ENCODE data around the gene GIPC1.
"Not testable (repeated sequence)": the region's sequence is repeated elsewhere in the genome, so short reads cannot be mapped to it uniquely, and the experiment has no call there.

GIPC1 gene

DNA sequence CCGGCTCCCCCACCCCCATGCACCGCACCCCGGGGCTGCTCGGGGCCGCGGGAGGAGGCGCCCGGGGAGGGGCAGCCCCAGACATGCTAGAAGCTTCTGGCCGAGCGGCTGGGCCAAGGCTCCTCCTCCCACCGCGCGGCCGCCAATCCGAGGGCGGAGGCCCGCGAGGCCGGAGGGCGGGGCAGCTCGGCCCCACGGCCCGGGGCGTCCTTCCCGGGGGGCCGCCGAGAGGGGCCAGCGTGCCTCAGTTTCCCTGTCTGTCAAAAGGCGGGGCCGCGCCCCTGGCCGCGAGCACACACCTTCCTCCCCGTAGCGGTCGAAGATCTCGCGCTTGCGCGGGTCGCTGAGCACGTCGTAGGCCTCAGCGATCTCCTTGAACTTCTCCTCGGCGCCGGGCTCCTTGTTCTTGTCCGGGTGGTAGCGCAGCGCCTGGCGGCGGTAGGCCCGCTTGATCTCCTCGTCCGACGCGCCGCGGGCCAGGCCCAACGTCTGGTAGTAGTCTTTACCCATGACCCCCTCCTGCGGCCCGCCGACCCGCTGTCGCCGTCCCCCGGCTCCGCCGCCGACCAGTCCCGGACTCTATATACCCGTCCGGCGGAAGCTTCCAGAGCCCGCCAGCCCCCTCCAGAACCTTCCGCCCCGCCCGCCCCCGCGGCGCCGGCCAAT lies 22.0 kb upstream of the GIPC1 start, which contains the start of gene DNAJB1:
Gene DNAJB1, minus strand, starts transcription at position 558 of the 666 bp plus-strand sequence. Its CDS starts 48 bp downstream, at position 510.
- peak; percentile 86 for DNase-seq

DNA sequence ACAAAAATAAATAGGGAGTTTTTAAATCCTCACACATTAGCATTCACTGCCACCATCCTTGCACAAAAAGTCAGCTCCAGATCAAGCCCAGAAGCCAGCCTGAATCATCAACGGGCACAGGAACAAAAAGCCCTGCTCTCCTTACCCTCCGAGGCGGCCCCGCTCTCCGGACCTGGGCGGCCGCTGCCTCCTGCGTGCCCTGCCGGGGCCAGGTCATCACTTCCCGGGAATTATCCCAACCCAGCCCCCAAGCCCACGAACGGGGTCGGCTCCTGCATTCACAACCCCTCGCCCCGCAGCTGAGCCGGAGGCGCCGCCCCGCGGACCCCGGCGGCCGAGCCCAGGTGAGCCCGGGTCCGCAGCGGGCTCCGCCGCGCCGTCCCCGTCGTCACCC lies 21.5 kb upstream of the GIPC1 start:
- DNase-seq: no peak

DNA sequence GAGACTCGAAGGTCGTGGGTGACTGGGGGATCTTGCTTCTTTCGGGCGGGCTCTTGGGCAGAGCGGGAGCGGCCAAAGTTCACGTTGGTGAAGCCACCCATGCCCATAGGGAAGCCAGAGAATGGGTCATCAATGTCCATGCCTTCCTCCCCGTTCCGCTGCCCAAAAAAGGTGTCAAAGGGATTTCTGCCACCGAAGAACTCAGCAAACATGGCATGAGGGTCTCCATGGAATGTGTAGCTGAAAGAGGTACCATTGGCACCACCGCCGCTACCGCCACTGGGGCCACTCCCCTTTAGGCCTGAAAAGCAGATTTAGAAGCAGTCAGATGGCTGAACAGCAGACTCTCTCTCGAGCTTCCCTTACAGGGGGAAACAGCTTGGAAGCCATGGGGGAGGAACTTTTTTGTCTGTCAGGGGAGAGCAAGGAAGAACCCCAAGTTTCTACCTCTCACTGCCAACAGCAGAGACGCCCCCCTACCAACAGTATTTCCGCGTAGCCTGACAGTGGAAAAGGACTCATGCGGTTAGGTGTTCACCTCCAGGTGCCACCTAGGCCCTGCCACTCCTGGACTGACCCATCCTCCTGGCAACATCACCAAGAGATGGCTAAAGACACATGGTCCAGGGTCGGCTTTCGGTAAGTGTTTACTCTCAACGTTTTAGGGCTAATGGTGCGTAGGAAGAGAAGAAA lies 21.0 kb upstream of the GIPC1 start:
- DNase-seq: peak; percentile 43

DNA sequence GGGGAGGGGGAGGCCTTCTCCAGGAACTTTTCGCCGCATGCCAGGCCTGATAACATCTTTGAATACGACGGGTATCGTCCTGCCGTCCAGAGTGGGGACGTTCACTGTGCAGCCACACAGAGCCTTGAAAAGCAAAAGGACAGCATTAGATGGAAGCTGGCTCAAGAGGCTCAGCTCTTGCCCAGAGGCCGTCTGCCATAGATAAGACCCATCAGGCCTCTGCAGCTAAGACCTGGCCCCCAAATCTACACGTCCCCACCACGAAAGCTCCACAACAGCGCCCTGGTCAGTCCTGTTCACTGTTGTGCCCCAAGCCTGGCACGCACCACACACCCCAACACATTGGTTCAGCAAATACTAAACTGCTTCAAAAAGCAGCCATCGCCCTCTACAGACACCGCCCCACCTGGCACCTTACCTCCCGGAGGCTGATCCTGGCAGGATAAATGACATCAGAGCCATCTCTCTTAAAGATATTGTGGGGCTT lies 20.2 kb upstream of the GIPC1 start:
- no peak for DNase-seq

DNA sequence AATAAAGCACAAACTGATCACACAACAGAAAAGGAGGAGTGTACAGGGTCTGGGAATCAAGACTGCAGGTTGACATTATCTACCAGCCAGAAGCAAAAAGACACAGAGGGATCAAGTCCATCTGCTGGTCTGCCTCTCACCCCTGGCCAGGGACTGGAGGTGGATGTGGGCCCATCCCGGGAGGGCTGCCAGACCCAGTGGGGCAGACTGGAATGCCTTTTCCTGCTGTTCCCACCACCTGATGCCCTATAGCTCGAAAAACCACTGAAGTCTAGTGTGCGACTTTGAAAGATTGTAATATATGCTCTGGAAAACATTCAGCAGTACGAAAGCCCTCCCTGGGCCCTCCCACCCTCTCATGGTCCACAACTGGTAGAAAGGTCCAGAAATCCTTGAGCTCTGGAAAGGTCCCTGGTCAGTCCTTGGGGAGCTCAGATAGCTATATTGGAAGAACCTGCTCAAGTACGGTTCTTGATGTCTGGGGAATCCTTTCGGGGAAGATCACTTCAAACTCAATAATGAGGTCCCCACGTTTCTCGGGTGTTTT lies 19.6 kb upstream of the GIPC1 start:
- no peak for DNase-seq

DNA sequence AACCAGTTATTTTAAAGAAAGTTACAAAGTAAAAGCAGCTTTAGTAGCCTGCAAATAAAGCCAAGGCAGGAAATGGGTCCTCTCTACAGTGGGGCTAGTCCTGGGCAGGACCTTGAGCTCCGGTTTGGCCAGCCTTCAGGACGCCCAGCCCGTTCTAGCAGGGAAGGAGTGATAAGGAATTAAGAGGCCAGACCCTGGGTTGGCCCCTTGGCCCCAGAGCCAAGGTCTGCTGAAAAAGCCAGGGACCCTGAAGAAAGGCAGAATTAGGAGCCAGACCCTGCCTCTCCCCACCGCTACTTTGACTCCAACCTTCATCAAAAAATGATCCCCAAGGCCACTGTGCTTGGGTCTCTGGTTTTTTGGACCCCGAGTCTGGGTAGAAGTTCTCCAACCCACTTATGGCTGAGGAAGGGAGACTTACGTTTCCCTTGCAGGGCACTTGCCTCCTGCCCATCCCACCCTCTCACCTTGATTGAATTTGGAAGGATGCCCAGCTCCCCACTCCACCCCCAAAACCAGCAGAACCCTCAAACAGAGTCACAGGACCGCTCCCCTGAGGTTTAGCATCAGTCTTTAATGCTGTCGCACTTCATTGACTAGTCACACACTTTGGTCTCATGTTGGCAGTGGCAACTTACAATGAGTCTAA lies 18.4 kb upstream of the GIPC1 start:
- no peak for DNase-seq

DNA sequence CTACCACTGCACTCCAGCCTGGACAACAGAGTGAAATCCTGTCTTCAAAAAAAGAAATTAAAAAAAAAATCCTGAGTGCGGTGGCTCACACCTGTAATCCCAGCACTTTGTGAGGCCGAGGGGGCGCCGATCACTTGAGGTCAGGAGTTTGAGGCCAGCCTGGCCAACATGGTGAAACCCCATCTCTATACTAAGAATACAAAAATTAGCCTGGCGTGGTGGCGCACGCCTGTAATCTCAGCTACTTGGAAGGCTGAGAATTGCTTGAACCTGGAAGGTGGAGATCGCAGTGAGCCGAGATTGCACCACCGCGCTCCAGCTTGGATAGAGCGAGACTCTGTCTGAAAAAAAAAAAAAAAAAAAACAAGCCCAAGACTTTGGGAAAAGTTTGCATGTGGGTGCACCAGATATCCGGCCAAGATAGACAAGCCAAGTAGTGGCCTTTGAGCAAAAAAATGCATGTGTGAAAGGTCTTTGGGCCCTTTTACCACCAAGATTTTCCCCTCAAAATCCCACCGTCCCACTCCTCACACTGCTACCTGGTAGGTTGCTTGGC lies 16.6 kb upstream of the GIPC1 start:
- no peak for DNase-seq

DNA sequence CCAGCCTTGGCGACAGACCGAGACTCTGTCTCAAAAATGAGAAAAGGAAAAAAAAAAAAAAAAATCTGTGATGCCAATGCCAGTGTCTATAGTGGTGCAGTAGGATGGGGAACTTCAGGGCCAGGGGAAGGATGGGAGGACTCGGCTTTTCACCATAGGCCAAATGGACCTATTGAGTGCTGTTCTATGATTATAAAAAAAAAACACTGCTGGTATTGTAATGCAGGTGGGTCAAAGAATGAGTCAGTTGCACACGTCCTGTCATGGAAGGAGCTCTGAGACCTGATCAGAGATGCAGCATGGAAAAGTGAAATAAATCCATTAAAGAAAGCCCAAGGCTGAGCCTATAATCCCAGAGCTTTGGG lies 15.3 kb upstream of the GIPC1 start:
- DNase-seq: no peak

DNA sequence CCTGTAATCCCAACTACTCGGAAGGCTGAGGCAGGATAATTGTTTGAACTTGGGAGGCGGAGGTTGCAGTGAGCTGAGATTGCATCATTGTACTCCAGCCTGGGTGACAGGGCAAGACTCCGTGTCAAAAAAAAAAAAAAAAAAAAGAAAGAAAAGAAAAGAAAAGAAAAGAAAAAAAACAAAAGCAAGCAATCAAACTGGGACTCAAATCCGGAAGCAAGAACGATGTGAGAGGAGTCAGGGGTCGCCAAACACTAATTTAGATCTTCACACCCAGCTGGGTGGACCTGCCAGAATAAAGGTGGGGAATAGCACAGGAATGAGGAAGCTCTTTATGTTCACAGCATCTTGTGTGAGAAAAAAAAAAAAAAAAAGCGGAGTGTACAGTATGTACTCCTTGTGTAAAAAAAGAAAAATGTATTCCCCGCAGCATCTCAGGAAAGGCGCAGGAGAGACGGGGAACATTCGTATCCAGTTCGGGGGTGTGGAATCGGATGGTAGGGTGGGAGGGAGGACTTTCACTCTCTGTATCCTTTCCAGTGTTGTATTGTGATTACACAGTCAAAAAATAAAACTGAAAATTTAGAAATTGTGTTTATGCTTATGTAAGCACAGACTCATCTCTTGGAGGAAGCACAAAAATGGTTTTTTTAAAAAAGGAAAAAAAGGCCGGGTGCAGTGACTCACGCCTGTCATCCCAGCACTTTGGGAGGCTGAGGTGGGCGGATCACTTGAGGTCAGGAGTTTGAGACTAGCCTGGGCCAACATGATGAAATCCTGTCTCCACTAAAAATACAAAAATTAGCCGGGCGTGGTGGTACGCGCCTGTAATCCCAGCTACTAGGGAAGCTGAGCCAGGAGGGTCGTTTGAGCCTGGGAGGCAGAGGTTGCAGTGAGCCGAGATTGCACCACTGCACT lies 14.6 kb upstream of the GIPC1 start:
- no peak for DNase-seq

DNA sequence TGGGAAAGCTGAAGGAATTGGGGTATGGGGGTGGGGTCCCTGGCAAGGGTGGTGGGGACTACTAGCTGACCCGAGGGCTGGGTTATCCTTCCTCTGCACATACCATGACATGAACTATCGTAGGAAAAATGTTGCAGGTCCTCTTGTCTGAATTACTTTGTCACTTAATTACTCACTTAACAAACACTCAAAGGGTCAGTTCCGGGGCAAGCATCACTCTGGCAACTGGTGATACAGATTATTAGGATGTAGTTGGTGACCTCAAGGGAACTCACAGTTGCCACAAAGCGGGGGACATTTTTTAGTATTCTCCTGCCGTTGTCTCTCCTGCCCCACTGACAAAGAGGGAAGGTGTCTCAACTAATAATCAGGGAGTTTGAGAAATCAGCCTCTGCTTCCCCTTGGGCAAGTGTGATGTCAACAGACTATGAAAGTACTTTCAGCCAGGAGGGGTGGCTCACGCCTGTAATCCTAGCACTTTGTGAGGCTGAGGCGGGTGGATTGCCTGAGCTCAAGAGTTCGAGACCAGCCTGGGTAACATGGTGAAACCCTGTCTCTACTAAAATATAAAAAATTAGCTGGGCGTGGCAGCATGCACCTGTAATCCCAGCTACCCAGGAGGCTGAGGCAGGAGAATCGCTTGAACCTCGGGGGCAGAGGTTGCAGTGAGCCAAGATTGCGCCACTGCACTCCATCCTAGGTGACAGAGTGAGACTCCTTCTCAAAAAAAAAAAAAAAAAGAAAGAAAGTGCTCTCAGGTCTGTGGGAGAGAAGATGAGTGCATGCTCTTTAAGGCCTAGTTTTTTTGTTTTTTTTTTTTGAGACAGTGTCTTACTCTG lies 12.0 kb upstream of the GIPC1 start:
- no peak for DNase-seq

DNA sequence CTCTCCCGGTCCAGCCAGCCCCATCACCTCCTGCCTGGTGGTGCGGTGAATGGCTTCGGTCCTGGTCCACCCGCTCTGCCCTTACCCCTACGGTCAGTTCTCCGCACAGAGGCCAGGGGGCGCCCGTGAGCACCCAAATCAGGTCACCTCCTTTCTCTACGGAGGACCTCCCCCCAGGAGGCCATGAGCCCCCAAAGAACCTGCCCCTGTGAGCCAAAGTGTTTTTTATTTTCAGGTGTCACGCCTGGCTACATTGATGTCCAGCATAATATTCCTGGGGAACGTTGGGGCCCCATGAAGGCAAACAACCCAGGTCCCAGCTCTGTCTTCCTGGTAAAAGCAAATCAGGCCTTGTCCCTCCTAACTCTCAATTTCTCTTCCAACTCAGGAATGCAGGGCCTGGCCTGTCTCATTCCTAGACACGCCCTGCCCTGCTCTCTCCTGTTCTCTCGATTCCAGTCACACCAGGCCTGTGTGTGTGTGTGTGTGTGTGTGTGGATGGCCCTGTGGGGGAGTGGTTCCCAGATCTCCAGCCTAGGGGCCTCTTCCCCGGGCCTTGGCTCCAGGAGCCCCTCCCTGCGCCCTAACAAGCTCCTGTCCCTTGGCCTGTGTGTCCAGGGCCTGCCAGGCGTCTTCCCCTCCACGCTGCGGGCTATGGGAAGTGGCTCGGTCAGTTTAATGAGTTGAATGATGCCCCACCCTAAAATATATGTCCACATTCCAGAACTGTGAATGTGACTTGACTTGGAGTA lies 9.7 kb upstream of the GIPC1 start:
- DNase-seq: peak; percentile 76

DNA sequence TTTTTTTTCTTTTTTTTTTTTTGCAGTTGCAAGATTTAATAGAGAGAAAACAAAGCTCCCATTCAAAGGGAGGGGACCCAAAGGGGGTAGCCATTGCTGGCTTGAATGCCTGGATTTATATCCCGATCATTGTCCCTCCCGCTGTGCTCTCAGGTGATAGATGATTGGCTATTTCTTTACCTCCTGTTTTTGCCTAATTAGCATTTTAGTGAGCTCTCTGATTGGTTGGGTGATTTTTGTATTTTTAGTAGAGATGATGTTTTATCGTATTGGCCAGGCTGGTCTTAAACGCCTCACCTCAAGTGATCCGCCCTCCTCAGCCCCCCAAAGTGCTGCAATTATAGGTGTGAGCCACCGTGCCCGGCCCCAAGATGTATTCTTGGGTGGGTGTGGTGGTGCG lies 8.6 kb upstream of the GIPC1 start:
- DNase-seq: not testable (repeated sequence)

DNA sequence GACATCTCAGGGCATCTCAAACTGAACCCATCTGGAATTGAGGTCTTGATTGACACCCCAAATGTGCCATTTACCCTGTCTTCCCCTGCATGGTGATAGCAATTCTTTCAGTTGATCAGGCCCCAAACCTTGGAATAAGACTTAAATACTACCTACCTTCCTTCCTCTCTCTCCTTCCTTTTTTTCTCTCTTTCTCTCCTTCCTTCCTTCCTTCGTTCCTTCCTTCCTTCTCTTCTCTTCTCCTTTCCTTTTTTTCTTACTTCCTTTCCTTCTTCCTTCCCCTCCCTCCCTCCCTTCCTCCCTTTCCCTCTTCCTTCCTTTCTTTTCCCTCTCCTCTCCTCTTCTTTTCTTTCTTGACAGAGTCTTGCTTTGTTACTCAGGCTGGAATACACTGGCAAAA lies 7.4 kb upstream of the GIPC1 start:
- DNase-seq: no peak

DNA sequence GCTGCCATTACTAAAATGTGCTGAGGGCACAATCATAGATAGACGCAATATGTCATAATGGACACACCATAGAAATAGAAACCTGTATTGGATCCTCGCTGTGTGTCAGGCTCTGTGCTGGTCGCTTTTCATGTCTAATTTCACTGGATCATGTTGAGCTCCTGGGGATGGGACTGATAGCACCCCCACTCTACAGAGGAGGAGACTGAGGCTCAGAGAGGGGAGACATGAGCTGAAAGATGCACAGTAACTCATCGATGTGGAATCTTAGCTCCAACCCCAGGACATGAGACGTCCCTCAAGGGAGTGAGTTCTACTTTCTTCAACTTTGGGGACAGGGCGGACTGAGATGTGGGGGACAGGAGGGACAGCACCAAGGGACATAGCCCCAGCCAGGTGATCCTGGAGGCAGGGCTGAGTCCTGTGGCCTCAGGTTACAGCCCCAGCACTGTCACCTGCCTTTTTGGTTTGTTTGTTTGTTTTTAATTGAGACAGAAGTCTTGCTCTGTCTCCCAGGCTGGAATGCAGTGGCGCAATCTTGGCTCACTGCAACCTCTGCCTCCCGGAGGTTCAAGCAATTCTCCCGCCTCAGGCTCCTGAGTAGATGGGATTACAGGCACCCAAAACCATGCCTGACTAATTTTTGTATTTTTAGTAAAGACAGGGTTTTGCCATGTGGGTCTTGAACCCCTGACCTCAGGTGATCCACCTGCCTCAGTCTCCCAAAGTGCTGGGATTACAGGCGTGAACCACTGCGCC lies 6.6 kb upstream of the GIPC1 start:
- DNase-seq: no peak

DNA sequence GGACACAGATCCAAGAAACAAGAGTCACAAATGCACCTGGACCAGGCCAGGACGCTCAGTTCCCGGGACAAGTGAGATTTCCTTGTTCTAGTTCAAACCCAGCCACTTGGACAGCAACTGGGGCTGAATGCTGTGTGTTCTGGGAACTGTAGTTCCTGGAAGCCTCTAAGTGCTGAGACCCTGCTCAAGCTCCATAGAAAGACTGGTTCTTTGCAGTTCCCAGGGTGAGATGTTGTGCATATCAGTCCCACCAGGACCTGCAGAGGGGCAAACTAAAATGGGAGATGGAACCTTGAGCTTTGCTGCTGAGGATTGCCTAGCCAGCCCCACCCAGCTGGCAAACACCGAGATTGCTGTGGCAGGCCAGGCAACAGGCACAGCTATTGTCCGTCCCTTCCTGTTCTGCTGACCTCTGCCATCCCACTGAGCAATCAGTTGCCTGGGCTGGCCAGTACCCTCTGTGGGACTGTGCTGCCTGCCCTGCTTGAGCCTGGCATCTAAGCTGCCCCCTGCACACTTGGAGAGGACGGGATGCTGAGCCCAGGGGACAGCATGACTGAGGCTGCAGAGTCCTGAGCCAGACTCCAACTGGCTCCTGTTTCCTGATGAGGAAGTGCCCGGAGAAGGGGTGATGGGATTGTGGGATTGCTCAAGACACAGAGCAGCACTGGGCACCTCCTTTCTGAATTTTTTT lies 1.4 kb upstream of the GIPC1 start:
- DNase-seq: no peak

DNA sequence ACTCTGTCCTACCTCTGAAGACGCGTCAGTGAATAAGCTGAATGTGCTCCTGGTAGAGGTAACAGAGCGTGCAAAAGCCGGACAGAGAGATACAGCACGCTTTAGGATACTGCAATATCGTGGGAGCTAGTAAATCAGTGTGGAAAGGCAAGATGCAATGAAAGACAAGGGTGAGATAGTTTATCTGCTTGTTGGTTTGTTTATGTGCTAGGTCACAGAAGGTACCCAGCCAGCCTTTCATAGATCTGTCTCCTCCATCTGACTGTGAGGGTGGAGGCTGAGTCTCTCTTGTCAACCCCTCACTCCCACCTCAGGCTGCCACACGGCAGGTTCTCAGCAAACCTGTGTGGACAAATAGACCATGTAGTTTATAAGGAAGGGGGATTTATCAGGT lies 904 bp upstream of the GIPC1 start:
- DNase-seq: no peak

DNA sequence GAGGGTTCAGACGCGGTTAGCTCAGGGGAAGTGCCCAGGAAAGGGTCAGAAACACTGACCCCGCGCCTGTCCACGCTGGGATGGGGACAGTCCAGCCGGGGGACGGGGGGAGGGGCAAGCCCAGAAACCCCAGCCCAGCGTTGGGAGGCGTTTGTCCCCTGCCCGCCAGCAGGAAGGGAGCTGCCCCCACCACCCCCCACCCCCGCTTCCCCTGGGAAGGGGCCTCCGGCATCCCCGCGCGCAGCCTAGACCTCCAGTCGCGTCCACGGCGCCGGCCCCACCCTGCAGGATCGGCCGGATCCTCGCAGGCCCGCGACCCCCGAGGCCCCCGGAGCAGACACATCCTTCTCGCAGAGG lies 277 bp downstream of the GIPC1 start:
- DNase-seq: no peak

DNA sequence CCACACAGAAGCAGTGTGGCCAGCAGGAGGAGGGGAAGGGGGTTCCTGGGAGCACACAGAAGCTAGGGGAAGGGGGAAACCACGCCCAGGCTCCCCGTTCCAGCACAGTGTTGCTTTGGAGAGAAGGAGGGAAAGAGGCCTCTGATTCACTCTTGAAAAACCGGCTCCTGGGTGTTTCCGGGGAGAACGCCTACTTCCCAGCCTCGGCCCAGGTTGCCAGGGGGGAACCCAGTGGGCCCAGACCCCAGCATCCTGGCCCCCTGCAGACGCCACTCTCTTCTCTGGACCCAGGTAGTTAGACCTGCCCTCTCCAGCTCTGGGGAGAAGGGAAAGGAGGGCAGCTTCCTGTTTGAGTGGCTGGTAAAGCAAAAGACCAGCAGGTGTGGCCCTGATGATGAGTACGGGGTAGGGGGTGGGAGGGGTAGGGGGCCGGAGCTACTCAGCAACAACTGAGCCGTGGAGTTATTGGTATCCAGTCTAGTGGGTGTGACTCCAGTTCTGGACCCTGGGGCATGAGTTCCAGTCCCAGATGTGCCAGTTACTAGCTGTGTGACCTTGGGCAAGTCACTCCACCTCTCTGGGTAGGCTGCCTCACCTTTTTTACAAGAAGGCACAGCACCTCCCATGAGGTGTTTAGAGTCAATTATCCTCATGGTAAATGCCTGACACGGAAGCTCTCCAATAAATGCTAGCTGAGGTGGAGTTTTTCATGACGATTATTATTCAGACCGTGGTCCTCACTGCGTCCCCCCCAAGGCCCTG lies 836 bp downstream of the GIPC1 start:
- no peak for DNase-seq

DNA sequence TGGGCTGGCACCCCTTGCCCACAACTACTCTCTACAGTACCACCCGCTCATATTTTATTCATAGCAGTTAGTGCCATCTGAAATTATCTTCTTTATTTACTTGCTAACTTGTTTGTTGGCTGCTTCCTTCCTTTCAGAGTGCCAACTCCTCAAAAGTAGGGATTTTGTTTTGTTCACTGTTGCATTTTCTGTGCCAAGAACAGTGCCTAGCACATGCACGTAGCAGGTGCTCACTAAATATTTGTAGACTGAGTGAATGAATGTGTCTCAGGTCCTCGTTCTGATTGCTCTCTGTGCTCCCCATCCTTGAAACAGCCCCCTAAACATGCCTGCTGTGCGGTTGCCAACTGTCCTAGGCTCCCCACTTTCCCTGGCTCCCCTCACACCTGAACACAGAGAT lies 1.5 kb downstream of the GIPC1 start:
- DNase-seq: no peak

Data from hematopoietic multipotent progenitor cell treated with erythropoietin and hydrocortisone succinate and interleukin-3 and kit ligand, for 6 days (in vitro differentiated cells).